SKM-1 treated with dmso at 0.1 percent for 144 hours (cell line): ENCODE results near the gene NAV2.

ENCODE experiments used
- DNase-seq: peaks from one replicate; lab custom pipeline; 2025; ENCODE audit not compliant: unreplicated experiment; lab: John Stamatoyannopoulos, UW

The NAV2 gene

DNA sequence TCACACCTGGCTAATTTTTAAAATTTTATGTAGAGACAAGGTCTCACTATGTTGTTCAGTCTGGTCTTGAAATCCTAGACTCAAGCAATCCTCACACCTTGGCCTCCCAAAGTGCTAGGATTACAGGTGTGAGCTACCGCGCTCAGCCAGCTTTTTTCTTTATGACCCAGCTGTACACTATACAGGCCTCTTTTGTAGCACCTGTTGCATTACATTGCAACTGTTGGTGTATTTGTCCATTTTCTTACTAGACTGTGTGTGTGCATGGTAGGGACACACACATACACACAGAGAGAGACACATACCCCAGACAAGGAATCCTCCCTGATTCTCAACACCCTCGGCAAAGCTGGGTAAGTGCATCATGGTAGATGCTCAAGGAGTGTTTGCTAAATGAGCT is 61.7 kb downstream of the NAV2 start:
- no peak for DNase-seq

DNA sequence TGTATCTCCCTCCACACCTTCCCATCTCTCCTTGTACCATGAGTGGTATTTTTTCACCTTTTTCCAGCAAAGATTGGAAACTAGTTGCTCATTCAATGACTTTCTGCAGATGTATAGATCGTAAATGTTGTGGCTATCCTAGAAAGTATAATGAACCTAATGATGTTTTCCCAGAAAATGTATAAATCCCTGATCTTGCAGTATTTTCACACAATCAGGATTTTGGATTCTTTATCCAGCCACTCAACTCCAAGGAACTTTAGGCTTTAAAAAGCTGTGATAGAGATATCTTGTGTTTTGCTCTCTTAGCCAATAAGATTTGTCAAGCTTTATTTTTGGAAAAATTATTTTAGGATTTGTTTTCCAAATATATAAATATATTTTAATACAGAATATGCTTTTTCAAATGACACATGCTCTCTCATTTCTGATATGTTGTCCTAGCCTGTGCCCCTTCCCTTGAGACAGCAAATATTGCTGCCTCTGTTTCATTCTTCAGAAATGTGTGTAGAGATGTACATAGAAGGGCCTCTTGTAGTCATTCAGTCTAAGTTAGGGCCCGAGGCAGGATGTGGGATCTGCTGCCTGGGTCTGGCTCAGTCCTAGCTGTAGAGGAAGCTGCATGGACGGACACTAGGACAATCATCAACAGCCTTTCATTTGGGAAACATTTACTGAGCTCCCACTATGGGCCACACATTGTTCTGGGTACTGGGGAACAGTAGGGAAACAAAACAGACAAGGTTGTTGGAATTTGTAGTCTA is 62.4 kb downstream of the NAV2 start:
- no peak for DNase-seq

DNA sequence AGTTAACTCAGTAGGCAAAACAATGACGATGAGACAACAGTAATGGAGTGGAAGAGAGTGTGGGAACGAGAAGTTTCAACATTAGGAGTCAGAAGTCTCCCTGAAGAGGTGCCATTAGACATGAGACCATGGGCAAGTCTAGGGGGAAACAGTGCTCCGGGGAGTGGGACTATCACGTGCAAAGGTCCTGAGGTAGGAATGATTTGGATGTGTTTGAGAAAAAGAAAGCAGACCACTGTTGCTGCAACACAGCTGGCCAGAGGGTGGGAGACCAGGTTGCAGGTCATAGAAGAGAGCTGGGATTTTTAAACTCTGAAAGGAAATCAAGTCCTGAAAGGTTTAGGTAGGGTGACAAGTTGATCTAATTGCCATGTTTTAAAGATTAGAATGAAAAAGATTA is 63.0 kb downstream of the NAV2 start:
- no peak for DNase-seq

DNA sequence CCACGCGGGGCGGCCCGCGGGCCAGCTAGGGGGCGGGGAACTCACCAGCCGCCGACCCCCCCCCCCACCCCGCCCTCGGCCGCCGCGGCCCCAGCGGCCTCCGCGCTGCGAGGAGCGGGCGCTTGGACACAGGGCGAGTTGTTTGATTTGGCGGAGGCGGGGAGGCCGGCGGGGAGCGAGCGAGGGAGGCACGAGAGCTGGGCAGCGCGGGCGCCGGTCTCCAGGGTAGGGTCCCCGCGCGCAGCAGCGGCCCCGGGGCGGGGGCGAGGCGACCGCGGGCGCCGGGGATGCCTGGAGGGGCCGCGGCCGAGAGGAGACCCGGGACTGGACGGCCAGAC is 64.4 kb downstream of the NAV2 start:
- DNase-seq, result no peak

DNA sequence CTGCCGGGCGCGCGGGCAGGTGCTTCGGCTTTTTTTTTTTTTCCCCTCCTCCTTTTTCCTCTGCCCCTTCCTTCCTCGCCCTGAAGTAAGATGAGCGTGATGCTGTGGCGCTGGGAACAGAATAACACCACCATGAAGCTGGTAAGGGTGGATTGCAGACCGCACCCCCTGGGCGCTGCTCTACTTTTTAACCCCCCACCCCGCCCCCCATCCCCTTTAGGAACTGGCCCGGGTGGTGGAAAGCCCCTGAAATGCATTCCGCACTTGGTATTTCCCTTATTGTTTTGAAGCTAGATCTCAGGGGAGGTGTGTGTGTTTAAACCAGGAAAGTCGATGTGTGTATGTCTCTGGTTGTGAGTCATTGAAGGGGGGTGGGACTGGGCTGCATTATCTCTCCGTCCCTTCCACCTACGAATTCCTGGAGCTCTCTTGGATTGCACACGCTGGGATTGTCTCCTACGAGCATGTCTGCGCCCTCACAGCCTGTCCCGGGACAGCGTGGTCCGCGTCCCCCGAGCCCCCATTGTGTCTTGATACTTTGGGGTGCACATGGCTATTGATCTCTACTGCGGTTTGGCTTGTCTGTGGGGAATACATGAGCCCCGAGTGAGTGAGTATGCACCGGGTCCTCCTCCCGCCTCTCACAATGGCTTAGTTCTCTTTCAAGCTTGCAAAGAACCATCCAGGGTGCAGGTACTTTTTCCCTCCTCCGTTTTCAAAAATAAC is 64.9 kb downstream of the NAV2 start:
- DNase-seq, result no peak

DNA sequence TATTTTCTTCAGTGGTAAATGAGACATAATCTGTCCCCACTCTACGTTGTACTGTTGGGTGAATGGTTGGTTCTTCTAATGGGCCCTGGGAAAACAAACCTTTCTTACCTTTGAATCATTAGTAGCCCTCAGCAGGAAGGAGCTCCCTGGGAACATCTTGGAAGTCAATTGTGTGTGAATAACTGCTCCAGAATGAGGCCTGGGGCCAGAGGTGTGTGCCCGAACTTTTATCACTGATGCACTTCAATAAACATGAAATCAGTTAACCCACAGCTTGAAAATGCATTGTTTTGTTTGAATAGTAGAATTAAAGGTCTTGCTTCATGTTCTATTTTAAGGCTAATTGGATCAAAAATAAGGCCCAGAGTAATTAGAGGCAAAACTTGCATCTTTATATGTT is 67.1 kb downstream of the NAV2 start:
- no peak for DNase-seq

DNA sequence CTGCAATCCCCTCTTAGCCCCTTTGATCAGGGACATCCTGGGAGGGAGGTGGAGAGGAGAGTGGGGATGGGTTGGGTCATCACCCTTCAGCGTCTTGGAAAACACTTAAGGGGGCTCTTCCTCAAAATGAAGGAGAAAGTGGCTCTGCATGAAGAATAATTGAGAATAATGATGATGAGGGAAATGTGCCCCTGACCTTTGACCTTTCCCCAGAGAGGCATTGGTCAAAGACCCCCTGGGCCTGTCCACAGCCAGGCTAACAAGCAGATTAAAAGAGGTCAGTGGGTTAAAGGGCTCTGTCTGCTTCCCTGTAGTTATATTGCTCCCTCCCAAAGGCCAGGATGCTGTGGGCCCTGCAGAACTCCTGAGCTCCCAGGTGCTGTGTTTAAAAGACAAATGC is 68.7 kb downstream of the NAV2 start:
- no peak for DNase-seq

DNA sequence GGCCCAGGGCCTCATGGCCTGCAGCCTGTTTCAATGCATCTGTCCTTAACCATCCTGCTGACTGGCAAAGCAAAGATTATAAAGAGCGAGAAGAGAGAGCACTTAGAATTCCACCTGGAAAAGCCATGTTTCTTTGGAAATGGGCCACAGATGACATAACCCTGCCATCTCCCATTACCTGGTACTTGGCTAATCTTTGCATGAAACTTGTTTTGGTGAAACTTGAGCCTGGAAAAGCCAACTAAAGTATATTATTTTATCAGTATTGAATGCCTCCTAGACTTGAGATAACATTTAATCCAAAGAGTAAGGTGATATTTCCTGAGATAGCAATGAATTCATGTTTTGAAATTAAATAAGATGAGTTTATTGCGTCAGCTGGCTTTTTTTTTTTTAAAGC is 72.6 kb downstream of the NAV2 start:
- no peak for DNase-seq

DNA sequence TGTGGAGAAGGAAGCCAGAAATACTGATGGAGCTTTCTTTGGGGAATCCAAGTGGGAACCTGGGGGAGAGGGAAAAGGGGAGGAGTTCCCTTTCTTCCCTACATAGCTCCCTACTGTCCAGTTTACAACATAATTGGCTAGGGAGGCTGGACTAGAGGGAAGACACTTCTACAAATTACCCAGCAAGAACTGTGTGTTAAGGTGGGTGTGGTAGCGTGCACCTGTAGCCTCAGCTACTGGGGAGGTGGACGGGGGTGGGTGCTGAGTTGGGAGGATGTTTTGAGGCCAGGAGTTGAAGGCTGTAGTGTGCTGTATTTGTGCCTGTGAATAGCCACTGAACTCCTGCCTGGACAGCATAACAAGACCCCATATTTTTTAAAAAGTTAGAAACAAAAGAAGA is 74.0 kb downstream of the NAV2 start:
- no peak for DNase-seq

DNA sequence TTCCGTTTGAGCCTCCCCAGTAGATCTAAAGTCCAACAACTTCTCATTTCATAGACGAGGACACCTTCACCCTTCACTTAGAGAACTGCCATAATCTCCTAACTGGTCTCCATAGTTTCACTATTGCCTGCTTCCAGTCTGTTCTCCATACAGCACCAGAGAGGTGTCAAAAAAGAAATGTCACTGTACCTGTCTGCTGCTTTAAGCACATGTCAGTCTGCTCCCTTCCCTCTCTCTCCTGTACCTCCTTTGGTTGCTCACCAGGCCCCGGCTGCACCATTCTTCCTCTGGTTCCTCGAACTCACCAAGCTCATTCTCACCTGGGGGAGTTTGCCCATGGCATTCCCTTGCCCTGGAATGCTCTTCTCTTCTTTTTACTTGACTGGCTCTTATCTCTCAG is 75.8 kb downstream of the NAV2 start:
- DNase-seq, result no peak

DNA sequence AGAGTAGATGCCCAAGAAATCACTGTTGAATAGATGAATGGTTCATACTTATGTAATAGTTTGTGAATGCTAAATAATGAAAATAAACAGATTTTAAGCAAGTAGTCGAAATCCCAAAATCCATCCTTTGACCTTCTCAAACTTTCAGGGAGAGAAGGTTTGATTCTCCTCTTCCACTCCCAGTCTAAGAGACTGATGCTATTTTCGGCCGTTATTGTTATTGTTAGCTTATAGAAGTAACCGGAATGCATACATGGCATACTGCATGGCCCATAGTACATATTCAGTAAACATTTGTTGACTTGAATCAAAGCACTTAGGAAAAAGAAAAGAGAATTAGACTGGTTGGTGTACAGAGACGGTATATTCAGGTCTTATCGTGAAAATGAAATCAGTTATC is 76.6 kb downstream of the NAV2 start:
- no peak for DNase-seq

DNA sequence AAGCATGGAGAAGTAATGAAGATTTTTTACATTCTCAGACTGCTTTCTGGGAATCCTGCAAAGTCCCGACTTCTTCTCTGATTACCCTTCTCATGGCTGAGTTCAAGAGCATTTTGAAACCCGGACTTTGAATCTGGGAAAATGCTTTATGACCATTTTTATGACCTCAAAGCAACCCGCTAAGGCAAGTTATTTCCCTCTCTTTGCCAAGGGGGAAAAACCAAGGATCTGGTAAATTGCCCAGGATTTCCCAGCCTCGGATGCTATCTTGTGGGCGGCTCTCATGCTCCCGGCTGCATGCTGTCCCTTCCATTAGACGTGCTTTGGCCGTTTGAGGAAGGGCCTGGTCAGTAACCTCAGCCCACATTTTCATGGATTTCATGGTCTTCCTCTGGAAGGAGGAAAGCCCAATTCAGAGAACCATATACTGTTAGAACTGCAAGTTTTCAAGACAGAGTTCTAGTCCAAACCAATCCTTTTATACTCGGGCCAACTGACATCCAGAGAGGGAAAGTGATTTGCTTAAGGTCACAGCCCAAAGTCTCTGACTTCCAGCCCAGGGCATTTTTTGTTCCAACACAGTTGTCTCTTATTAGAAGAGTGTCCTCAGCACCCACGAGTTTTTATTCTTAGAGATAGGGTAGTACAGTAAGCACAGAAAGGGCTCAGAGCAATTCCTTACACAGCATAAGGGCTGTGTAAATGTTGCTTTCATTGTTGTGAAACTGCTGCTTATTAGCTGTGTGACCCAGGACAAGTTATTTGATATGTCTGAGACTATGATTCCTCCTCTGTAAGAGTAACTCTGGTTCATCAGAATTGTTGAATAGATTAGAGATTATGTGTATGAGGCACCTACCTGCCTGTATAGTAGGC is 77.4 kb downstream of the NAV2 start:
- no peak for DNase-seq

- DNase-seq, result no peak
These were observed 78.4 kb downstream of the NAV2 start for GRCh38 chr11:19790831-19791552.

DNA sequence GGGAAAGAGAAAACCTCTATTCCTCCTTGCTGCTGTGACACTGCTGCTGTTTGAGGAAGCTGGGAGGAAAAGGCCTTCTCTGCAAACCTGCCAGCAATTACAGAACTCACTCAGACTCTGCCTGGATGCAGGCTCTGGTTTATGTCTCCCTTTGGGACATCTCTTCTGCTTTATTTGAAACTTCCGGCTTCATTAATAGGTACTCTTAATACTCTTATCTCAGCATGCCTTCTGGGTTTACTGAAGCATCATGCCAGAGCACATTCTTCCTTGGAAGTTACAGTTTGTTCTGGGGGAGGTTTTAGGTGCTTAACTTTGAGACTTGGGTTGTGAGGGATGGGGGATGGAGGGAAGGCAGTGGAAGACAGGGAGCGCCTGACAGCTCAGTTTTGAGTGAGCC is 79.9 kb downstream of the NAV2 start:
- DNase-seq, result no peak

DNA sequence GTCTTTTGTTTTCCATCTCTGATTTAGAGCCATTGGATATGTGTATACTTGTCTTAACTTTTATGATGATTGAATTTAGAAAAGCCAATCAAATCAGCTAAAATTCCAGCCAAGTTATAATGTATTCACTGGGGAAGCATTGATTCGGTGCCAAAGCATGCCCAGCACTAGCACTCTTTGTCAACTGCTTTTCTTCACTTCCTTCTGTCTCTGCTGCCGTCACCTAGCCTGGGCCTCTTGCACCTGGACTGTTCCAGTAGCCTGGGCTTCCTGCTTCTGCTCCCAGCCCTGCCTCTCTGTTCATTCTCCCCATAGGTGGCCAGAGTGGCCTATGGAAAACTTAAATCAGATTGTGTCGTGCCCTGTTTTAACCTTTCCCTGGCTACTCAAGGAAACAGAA is 80.7 kb downstream of the NAV2 start:
- no peak for DNase-seq

DNA sequence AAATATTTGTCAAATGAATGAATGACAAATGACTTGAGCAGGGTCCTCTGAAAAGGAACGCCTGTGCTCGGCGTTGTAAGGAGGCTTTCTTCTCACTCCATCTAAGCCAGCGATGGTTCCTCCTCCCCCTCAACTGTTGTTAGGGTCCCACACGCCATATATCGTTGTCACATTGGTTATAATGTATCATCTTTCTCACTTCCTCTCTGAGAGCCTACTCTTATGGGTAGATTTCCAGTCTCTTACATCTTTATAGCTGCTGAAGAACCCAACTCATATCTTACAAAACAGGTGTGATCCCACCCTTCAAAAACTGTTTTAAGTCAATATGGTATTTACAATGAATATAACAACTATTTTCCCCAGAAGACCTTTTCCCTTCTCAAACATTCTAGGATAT is 81.5 kb downstream of the NAV2 start:
- no peak for DNase-seq

GRCh38 chr11:19795082-19795481 is 82.4 kb downstream of the NAV2 start:
- no peak for DNase-seq

DNA sequence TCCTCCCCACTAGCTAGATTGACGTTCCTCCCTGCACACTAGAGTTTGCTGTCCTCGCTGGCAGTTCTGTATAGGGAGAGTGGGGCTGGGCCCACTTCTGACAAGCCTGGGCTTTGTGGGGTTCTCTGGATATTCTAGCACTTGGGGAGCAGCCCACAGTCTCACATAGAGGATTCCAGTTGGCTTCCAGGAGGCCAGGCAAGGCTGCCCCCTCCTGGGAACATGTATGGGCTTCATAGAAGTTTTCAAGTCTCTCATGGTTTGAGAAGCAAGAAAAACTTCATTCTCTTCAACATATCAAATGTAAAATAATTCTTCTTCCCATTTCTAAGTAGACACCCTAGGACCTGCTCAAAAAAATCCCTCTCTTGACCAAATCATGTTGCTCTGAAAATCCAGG is 87.5 kb downstream of the NAV2 start:
- no peak for DNase-seq

DNA sequence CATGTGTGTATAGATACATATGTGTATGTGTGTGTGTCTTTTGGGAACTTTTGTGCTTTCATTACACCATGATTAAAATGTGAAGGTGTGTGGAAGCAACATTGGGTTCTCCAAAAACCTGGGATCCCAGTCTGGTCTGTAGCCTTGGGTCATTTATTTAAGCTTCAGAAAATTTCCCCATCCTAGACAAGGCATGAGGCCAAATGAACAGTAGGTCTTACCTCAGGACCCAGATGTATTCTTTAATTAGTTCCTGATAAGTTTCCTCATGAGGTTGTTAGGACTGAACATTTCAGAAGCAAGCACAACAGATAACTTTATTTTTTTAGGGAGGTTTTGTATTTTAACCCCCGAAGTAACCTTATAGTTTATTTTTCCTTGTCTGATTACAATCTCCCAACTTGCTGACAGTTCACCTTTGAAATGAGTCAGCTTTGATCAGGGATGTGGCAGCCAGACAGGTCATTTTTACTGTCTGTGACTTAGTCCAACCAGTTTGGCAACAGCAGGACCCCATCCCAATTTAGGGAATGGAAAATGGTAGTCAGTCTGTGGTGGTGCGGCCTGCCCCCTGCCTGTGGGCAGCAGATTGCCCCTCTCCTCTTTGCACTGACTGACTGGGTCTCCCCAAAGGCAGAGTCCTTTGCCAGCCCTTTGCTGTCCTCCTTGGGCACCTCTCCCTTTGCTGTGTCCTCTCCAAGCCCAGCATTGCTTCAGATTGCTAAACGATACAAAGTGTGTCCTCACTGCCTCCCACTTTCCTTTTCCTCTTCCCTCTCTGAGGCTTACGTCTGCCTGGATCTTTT is 88.3 kb downstream of the NAV2 start:
- no peak for DNase-seq

DNA sequence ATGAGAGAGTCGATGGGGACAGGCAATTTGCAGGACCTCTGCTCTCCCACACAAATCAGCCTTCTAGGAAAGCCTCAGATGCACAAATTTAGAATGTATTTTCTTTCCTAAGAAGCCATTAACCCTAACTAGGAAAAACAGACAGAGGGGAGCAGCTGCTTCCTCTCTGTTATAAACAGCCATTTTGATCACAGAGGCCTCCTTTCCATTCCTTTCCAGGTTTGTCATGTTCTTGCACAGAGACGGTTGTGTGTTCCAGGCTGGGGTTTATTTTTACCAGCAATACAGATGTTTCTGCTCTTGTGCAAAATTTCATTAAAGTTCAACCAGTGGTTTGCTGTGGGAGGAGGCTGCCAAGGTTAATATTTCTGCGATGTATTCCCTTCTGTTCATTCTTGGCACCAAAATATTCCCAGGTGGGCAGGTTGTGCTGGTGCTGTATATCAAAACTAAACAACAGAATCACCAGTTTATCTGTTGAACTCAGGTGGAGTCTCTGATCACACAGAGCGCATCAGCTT is 90.2 kb downstream of the NAV2 start:
- no peak for DNase-seq
